Tibial nerve (tissue), 4 donors: Measurements from ENCODE around the gene ZFAND2B. TPM values are rescaled to one million over a fixed set of nuclear protein-coding genes. Genes with fewer than 3 reads are reported as not detected.

Source experiments
- DNase-seq, 2 donors: peaks; one replicate each; pipeline ENCODE4 v3.0.0-alpha.2; 2019; ENCODE audit warnings: low spot score in 2 of 2
- H3K27ac ChIP-seq, 4 donors: fragments of 200-600 bp; sonication (generic) in 3 of 4; one replicate each; pipeline ENCODE4 v1.5.1; 2017 to 2019; ENCODE audit warnings: mild to moderate bottlenecking in 1 of 4
- H3K27me3 ChIP-seq, 2 donors: fragments of 200-600 bp; sonication (generic) in 1 of 2; one replicate each; pipeline versions ENCODE4 v1.5.1 to v1.6.0; 2017 to 2019
- H3K36me3 ChIP-seq, 3 donors: fragments of 200-600 bp; sonication (generic); one replicate each; pipeline ENCODE4 v1.5.1; 2018 to 2019
- H3K4me1 ChIP-seq, 4 donors: fragments of 200-600 bp; sonication (generic) in 3 of 4; one replicate each; pipeline ENCODE4 v1.5.1; 2017 to 2019
- H3K4me3 ChIP-seq, 4 donors: fragments of 200-600 bp; sonication (generic) in 3 of 4; one replicate each; pipeline ENCODE4 v1.5.1; 2017 to 2019; ENCODE audit warnings: mild to moderate bottlenecking in 1 of 4, moderate library complexity in 1 of 4
- H3K9me3 ChIP-seq, 4 donors: fragments of 200-600 bp; sonication (generic) in 3 of 4; one replicate each; pipeline ENCODE4 v1.5.1; 2017 to 2019
- CTCF ChIP-seq, 5 experiments: fragments of 200-600 bp in 3 of 5; fragments of 450-650 bp in 2 of 5; sonication (generic) in 3 of 5; IDR thresholded peaks; one replicate each; pipeline ENCODE4 v1.5.1; 2016 to 2019; ENCODE audit warnings: antibody characterized with exemption in 5 of 5, mild to moderate bottlenecking in 3 of 5, moderate library complexity in 2 of 5
- EP300 ChIP-seq, 2 donors: sonication (generic); formaldehyde crosslinking; IDR thresholded peaks; one replicate each; pipeline ENCODE4 v1.6.1; 2017; ENCODE audit warnings: antibody characterized with exemption in 2 of 2, mild to moderate bottlenecking in 1 of 2
- POLR2A ChIP-seq, 2 donors: fragments of 450-650 bp; IDR thresholded peaks; one replicate each; pipeline ENCODE4 v1.6.1; 2017; ENCODE audit warnings: antibody characterized with exemption in 2 of 2, mild to moderate bottlenecking in 2 of 2, moderate library complexity in 2 of 2
- WGBS, 2 donors: methylation state at CpG; one replicate each; pipeline ENCODE4 v1.1.5; 2018; 5-methylcytosine and 5-hydroxymethylcytosine counted together
- total RNA-seq, 4 donors: library from RNA; depleted of rRNA; stranded (reverse); fragments of >200 nt; gene quantifications; one replicate each; pipeline ENCODE4 v1.1.0, GENCODE V29; 2016

The ZFAND2B gene
- total RNA-seq, 4 donors from 2014 or later, result 30.3 to 58.8 (median 50.5) TPM

DNA sequence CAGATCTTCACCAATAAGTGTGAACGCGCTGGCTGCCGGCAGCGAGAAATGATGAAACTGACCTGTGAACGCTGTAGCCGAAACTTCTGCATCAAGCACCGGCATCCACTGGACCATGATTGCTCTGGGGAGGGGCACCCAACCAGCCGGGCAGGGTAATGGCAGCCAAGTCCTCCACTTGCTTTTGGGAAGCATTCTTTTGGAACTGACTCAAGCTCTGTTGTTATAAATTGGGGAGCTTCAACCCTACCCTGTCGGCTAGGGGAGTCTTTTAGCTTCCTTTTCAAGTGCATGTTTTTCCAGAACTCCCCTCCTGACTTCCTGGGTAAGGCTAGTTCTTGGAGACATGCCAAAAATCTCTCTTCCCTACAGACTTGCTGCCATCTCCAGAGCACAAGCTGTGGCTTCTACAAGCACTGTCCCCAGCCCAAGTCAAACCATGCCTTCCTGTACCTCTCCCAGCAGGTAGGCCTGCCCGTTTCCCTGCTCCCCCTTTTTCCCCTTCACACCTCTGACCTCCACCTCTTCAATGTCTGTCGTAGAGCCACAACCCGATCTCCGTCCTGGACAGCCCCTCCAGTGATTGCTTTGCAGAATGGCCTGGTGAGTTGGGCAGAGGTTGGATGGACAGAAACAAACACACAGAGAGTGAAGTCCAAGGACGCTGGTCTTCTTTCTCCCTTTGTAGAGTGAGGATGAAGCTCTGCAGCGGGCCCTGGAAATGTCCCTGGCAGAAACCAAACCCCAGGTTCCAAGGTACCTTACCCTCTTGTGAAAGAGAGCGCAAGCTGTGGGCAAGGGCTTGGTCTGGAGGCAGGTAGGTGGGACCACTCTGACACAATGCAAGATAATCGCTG is 1.5 kb downstream of the ZFAND2B start:
- DNase-seq, result no peak
- Histone ChIP-seq H3K27ac (peak overlapping the region in 3 of 4 donors; percentile 97 to 99 (median 99)), H3K36me3 (peaks cover 0 to 51% (median 13%) of the 10 kb centered on the region in 3 donors), H3K9me3 (no peaks in the 10 kb centered on the region), H3K27me3 (no peaks in the 10 kb centered on the region), H3K4me1 (peaks cover 0 to 23% (median 12%) of the 10 kb centered on the region in 4 donors), H3K4me3 (peak overlapping the region in 2 of 4 donors; percentile 73 to 82)
- no peak for TF ChIP-seq POLR2A (IDR thresholded peaks at IDR 0.05)
- 70 to 76% methylated on average over 17 of the region's 17 CpGs for WGBS, 2 donors

DNA sequence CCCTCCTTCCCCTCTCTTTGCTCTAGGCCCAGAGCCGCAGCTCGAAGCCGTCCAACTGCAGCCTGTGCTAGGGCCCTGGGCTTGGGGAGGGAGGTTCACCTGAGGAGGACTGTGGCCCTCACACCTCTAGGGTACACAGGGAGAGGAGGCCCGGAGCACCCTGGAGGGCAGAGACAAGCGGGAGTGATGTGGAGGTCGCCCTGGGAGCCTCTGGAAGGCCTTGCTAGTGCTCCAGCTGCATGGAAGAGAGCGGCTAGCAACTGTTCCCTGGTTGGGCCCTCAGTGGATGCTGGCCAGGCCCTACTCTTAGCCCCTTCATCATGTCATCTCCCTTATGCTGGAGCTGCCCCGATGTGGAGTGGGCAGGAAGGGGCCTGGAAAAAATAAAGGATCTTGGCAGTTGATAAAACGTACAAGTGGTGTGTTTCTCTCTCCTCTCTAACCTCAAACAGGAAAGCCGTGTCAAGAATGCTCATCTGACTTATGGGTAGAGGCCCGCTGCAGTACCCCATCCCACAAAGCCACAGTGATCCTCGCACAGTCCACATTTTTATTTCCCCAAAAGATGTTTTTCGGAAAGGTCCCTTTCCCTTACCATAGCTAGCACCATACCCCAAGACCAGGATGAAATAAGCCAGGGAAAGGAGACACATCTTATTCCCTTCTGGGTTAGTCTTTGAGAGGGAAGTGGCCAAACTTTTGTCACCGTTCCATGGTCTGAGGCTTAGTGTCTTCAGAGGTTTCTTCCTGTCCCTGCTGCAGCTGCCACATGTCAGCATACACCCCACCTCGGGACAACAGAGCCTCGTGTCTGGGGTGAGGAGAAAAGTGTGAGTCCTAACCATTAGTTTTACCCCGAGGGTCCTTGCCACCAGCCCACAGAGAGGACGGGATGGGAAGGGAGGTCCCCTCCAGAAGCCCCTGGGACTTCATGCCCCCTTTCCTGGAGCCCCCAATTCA is 2.9 kb downstream of the ZFAND2B start:
- no peak for DNase-seq

DNA sequence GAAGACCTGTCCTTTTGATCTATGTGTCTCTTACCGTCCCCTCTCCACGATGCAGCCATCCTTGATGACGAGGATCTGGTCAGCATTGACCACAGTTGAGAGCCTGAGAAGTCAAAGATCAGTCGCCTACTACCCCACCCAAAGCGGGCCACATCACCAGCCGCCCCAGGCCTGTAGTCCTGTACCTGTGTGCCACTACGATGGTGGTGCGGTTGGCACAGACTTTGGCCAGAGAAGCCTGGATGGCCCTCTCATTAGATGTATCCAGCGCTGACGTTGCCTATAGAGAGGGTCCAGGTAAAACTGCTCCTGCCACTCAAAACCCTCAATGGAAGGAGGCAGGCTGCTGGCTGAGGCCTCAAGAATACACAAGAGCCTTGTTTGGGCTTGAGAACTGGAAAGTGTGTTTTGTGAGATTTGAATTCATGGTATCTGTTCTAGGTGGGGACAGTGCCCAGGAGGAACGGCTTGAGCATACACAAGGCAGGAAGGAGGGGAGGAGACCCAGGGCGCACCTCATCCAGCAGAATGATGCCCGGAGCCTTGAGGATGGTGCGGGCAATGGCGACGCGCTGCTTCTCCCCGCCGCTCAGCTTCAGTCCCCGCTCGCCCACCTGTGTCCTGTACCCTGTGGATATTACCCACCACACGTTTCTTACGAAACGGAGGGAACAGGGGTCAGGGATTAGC is 3.8 kb downstream of the ZFAND2B start:
- no peak overlapping the region for H3K27ac ChIP-seq
- no peak for DNase-seq
- 89 to 94% methylated on average over 24 of the region's 24 CpGs for WGBS, 2 donors
- H3K9me3 ChIP-seq, result no peaks in the 10 kb centered on the region
- no peaks in the 10 kb centered on the region for H3K27me3 ChIP-seq
- no peak overlapping the region for H3K4me3 ChIP-seq
- H3K36me3 ChIP-seq, result peaks cover 0 to 73% (median 15%) of the 10 kb centered on the region in 3 donors
- no peak for TF ChIP-seq CTCF (IDR thresholded peaks at IDR 0.05)
- TF ChIP-seq EP300 (IDR thresholded peaks at IDR 0.05), result no peak
- no peak for TF ChIP-seq POLR2A (IDR thresholded peaks at IDR 0.05)
- peaks cover 0 to 24% (median 12%) of the 10 kb centered on the region in 4 donors for H3K4me1 ChIP-seq

More for the DNA sequence above, 2.9 kb downstream of the ZFAND2B start:
- TF ChIP-seq POLR2A (IDR thresholded peaks at IDR 0.05) (no peak), CTCF (IDR thresholded peaks at IDR 0.05) (no peak), EP300 (IDR thresholded peaks at IDR 0.05) (no peak)
- peaks cover 0 to 23% (median 12%) of the 10 kb centered on the region in 4 donors for H3K4me1 ChIP-seq
- peaks cover 0 to 65% (median 15%) of the 10 kb centered on the region in 3 donors for H3K36me3 ChIP-seq
- 77 to 78% methylated on average over 18 of the region's 18 CpGs for WGBS, 2 donors
- no peaks in the 10 kb centered on the region for H3K27me3 ChIP-seq
- H3K9me3 ChIP-seq, result no peaks in the 10 kb centered on the region
- H3K4me3 ChIP-seq, result no peak overlapping the region
- peak overlapping the region in 2 of 4 donors; percentile 19 to 24 for H3K27ac ChIP-seq

DNA sequence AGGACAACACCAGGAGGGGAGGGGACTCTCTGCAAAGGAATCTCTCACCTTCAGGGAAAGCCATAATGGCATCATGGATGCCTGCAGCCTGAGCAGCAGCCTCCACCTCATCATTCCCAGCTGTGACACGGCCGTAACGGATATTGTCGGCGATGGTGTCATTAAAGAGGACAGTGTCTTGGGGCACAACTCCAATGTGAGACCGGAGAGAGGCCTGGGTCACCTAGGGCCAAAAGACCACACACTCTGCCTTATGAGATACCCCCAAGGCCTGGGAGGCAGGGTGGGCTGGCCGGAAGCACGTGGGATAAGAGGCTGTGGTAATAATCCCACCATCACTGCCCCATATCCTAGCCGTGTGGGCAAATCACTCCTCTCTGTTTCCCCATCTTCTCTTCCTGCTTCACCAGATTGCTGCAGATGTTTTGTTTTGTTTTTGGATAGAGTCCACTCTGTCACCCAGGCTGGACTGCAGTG is 4.3 kb downstream of the ZFAND2B start:
- Histone ChIP-seq H3K4me1 (peaks cover 0 to 26% (median 12%) of the 10 kb centered on the region in 4 donors), H3K36me3 (peaks cover 0 to 79% (median 15%) of the 10 kb centered on the region in 3 donors), H3K4me3 (no peak overlapping the region), H3K27ac (peak overlapping the region in 1 of 4 donors; percentile 7), H3K27me3 (no peaks in the 10 kb centered on the region), H3K9me3 (no peaks in the 10 kb centered on the region)
- TF ChIP-seq POLR2A (IDR thresholded peaks at IDR 0.05) (no peak), CTCF (IDR thresholded peaks at IDR 0.05) (no peak), EP300 (IDR thresholded peaks at IDR 0.05) (no peak)
- DNase-seq, result no peak
- WGBS, 2 donors, result 86 to 91% methylated on average over 9 of the region's 9 CpGs

DNA sequence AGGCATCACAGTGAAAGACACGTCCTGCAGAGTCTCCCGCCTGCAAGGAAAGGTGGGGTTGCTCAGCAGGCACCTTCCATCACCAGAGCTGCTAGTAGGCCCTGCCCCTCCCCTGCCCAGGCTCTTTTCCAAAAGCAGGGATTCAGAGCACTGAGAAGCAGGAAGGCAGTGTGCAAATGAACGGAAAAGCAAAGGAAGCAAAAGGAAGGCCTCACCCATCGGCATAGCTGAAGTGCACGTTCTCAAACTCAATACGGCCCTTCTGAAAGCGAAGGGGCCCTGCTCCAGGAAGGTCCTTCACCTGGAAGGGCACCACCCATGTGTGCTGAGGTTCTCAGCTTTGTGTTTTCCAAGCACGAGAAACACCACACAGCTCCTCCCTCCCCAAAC is 6.4 kb downstream of the ZFAND2B start:
- no peak for TF ChIP-seq POLR2A (IDR thresholded peaks at IDR 0.05)
- TF ChIP-seq CTCF (IDR thresholded peaks at IDR 0.05), result no peak
- no peak for TF ChIP-seq EP300 (IDR thresholded peaks at IDR 0.05)
- WGBS, 2 donors, result 89 to 90% methylated on average over 7 to 8 of the region's 8 CpGs
- H3K27ac ChIP-seq, result no peak overlapping the region
- H3K27me3 ChIP-seq, result no peaks in the 10 kb centered on the region
- peaks cover 0 to 33% (median 15%) of the 10 kb centered on the region in 4 donors for H3K4me1 ChIP-seq
- H3K4me3 ChIP-seq, result no peak overlapping the region
- DNase-seq, result no peak
- H3K9me3 ChIP-seq, result no peaks in the 10 kb centered on the region
- peaks cover 0 to 84% (median 15%) of the 10 kb centered on the region in 3 donors for H3K36me3 ChIP-seq
